ENCODE results near the gene PRSS2. TPM values are rescaled to one million over a fixed set of nuclear protein-coding genes. Genes with fewer than 3 reads are reported as not detected.
"Not testable (repeated sequence)": the region's sequence is repeated elsewhere in the genome, so short reads cannot be mapped to it uniquely, and the experiment has no call there.

The PRSS2 gene
- total RNA-seq, 2 experiments from 2014 or later, result not detected

- ChIA-PET POLR2A (no interaction called here), CTCF (no interaction called here)
- Mint-ChIP-seq H3K4me1 (ENCODE audit: low read depth) (no peaks in the 10 kb centered on the region), H3K36me3 (ENCODE audit: low read depth) (no peaks in the 10 kb centered on the region), H3K27me3 (no peaks in the 10 kb centered on the region), H3K27ac (no peak overlapping the region), H3K4me3 (no peak overlapping the region), H3K9me3 (no peaks in the 10 kb centered on the region)
- intact Hi-C loops (cut with micrococcal nuclease), result no loop called here
- ATAC-seq (no peak), DNase-seq (no peak)
- TF ChIP-seq, protein P1, sequence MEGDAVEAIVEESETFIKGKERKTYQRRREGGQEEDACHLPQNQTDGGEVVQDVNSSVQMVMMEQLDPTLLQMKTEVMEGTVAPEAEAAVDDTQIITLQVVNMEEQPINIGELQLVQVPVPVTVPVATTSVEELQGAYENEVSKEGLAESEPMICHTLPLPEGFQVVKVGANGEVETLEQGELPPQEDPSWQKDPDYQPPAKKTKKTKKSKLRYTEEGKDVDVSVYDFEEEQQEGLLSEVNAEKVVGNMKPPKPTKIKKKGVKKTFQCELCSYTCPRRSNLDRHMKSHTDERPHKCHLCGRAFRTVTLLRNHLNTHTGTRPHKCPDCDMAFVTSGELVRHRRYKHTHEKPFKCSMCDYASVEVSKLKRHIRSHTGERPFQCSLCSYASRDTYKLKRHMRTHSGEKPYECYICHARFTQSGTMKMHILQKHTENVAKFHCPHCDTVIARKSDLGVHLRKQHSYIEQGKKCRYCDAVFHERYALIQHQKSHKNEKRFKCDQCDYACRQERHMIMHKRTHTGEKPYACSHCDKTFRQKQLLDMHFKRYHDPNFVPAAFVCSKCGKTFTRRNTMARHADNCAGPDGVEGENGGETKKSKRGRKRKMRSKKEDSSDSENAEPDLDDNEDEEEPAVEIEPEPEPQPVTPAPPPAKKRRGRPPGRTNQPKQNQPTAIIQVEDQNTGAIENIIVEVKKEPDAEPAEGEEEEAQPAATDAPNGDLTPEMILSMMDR (IDR thresholded peaks at IDR 0.05), result no peak
Measured at GRCh38 chr7:142776206-142776844, 5.6 kb downstream of the PRSS2 start.

GRCh38 chr7:142776845-142777225 is 6.1 kb downstream of the PRSS2 start:
- CTCF ChIA-PET, result not testable (repeated sequence)

DNA sequence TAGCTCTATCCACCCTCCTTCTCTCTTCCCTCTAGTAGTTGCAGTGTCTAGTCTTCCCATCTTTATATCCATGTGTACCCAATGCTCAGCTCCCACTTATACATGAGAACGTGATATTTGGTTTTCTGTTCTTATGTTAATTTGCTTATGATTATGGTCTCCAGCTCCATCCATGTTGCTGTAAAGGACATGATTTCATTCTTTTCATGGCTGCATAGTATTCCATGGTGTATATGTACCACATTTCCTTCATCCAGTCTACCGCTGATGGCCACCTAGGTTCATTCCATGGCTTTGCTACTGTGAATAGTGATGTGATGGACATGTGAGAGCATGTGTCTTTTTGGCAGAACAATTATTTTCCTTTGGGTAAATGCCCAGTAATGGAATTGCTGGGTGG is 6.5 kb downstream of the PRSS2 start:
- no peak for DNase-seq
- no peaks in the 10 kb centered on the region for H3K36me3 Mint-ChIP-seq (ENCODE audit: low read depth)
- no peaks in the 10 kb centered on the region for H3K27me3 Mint-ChIP-seq
- ATAC-seq, result no peak
- TF ChIP-seq, protein P1 (IDR thresholded peaks at IDR 0.05), result no peak
- no peak overlapping the region for H3K27ac Mint-ChIP-seq
- intact Hi-C loops (cut with micrococcal nuclease), result no loop called here
- no peaks in the 10 kb centered on the region for H3K4me1 Mint-ChIP-seq (ENCODE audit: low read depth)
- H3K4me3 Mint-ChIP-seq, result no peak overlapping the region
- POLR2A ChIA-PET, result no interaction called here
- H3K9me3 Mint-ChIP-seq, result no peaks in the 10 kb centered on the region
- CTCF ChIA-PET, result no interaction called here

More at GRCh38 chr7:142776845-142777225, 6.1 kb downstream of the PRSS2 start:
- H3K4me1 Mint-ChIP-seq (ENCODE audit: low read depth); DNase-seq; H3K36me3 Mint-ChIP-seq (ENCODE audit: low read depth); POLR2A ChIA-PET; ATAC-seq; intact Hi-C loops (cut with micrococcal nuclease); H3K4me3 Mint-ChIP-seq; H3K27ac Mint-ChIP-seq; H3K27me3 Mint-ChIP-seq; H3K9me3 Mint-ChIP-seq: not testable (repeated sequence)

DNA sequence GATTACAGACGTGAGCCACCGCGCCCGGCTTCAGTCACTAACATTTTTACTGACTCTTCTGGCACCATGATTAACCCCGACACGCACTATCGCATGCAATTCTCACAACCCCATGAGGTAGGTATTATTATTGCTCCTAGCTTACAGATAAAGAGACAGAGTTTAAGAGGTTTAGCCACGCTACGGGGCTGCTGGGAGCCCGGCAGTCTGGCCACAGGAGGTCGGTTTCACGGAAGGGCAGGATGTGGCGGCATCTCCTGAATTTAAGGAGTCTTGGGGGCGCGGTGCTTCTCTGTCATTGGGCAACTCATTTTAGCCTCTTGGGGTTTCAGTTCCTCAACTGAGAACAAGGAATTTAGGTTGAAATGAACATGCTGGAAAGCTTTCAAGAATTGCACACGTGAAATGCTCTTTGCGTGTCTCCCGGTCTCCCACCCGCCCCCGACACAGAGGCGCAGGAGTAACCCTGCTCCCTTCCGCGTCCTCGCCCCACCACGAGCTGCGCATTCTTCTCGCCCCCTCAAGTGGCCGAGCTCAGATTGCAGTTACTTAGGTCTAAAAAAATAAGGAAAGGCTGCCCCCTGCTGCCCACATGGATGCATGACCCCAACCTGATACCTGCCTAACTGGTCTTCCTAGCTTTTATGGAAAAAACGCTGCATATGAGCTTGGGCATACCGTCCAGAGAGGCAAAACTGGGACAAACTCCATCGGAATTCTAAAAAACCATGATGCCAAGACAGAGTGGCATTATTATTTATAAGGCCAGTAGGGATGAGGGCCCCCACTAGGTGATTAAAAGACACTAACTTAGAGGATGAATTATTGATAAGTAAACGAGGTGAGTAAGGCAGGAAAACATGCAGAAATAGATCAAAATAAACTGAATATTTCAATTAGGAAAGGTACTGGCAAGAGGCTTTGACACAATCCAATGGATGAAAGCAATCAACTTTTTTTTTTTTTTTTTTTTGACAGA is 12.4 kb downstream of the PRSS2 start:
- peak; percentile 90 for DNase-seq
- ChIA-PET POLR2A (interaction anchor here (0.6 to 20.9 kb wide), 4 partner anchors 24 to 248 kb away, joined by 3 to 1391 read pairs (median 3); no protein-coding TSS in a partner anchor), CTCF (interaction anchor here (0.7 to 4.5 kb wide), 30 partner anchors 9 to 320 kb away, joined by 3 to 76 read pairs (median 5); no protein-coding TSS in a partner anchor)
- no peaks in the 10 kb centered on the region for H3K9me3 Mint-ChIP-seq
- H3K4me3 Mint-ChIP-seq, result peak overlapping the region; percentile 66
- TF ChIP-seq, protein P1 (IDR thresholded peaks at IDR 0.05), result peak; percentile 69
- no peaks in the 10 kb centered on the region for H3K27me3 Mint-ChIP-seq
- ATAC-seq, result peak; percentile 47
- peak overlapping the region; percentile 81 for H3K27ac Mint-ChIP-seq
- H3K36me3 Mint-ChIP-seq (ENCODE audit: low read depth), result peaks cover 14% of the 10 kb centered on the region
- H3K4me1 Mint-ChIP-seq (ENCODE audit: low read depth), result peaks cover 6% of the 10 kb centered on the region
- intact Hi-C loops (cut with micrococcal nuclease), result loop anchor here (1.0 to 5.0 kb wide), 3 partner anchors 70 to 151 kb away; no protein-coding TSS in a partner anchor

GRCh38 chr7:142784096-142784495 is 13.3 kb downstream of the PRSS2 start:
- intact Hi-C loops (cut with micrococcal nuclease), result loop anchor here (5.0 kb wide), 1 partner anchor 152 kb away; no protein-coding TSS in a partner anchor
- Mint-ChIP-seq H3K27me3 (no peaks in the 10 kb centered on the region), H3K9me3 (no peaks in the 10 kb centered on the region), H3K27ac (peak overlapping the region; percentile 81), H3K36me3 (ENCODE audit: low read depth) (peaks cover 23% of the 10 kb centered on the region), H3K4me3 (peak overlapping the region; percentile 8), H3K4me1 (ENCODE audit: low read depth) (peaks cover 6% of the 10 kb centered on the region)
- DNase-seq (no peak), ATAC-seq (no peak)
- TF ChIP-seq, protein P1 (IDR thresholded peaks at IDR 0.05), result no peak
- CTCF ChIA-PET, result interaction anchor here (1.0 to 4.5 kb wide), 8 partner anchors 24 to 163 kb away, joined by 4 to 76 read pairs (median 12); no protein-coding TSS in a partner anchor
- POLR2A ChIA-PET, result interaction anchor here (0.7 to 20.9 kb wide), 2 partner anchors 23 to 247 kb away, joined by 3 to 1391 read pairs; no protein-coding TSS in a partner anchor
